CD4-positive, alpha-beta T cell (primary cell): ENCODE data around the gene OXLD1. TPM values are rescaled to one million over a fixed set of nuclear protein-coding genes. Genes with fewer than 3 reads are reported as not detected.

Experiments
- ATAC-seq: fragments of 200-7000 bp; cut with Tn5 transposase; one replicate; pipeline ENCODE4 v1.10.0; 2022; ENCODE audit warnings: mild to moderate bottlenecking; ENCODE audit not compliant: poor library complexity
- CTCF ChIA-PET: fragments of 350-600 bp; sonication (Branson Sonifier 250); formaldehyde crosslinking; loops from one replicate; lab custom pipeline; 2021; ENCODE audit warnings: antibody characterized with exemption, inconsistent platforms; lab: Charles Lee
- POLR2A ChIA-PET: fragments of 350-600 bp; sonication (Branson Sonifier 250); formaldehyde crosslinking; loops from one replicate; lab custom pipeline; 2021; ENCODE audit warnings: antibody characterized with exemption, inconsistent platforms; lab: Charles Lee
- DNase-seq, 14 experiments: peaks; one replicate each; pipeline ENCODE4 v3.0.0-alpha.2; 2013 to 2020; ENCODE audit warnings: mixed read lengths in 2 of 14
- H3K27ac ChIP-seq, 2 donors: one replicate each; pipeline versions ENCODE4 v1.5.1 to v1.7.0; 2013; ENCODE audit warnings: low read length in 2 of 2, low read depth in 1 of 2, mild to moderate bottlenecking in 1 of 2
- H3K27me3 ChIP-seq, 2 experiments: 1 replicate in 1 of 2; 2 replicates in 1 of 2; pipeline versions ENCODE4 v1.6.1 to v1.7.0; 2013; ENCODE audit warnings: low read length in 2 of 2, control low read depth in 1 of 2, mild to moderate bottlenecking in 1 of 2, moderate library complexity in 1 of 2; ENCODE audit not compliant: insufficient read depth in 2 of 2, control insufficient read depth in 1 of 2
- H3K36me3 ChIP-seq: one replicate; pipeline ENCODE4 v1.6.1; 2013; ENCODE audit warnings: low read length, control low read depth; ENCODE audit not compliant: insufficient read depth
- H3K4me1 ChIP-seq: one replicate; pipeline ENCODE4 v1.6.1; 2013; ENCODE audit warnings: low read length, control low read depth; ENCODE audit not compliant: insufficient read depth
- H3K4me3 ChIP-seq: one replicate; pipeline ENCODE4 v1.5.1; 2013; ENCODE audit warnings: mild to moderate bottlenecking, low read length, moderate library complexity
- H3K9me3 ChIP-seq, 2 experiments: 1 replicate in 1 of 2; 2 replicates in 1 of 2; pipeline versions ENCODE4 v1.6.1 to v1.7.0; 2013; ENCODE audit warnings: low read length in 2 of 2, mild to moderate bottlenecking in 2 of 2, control low read depth in 1 of 2, moderate library complexity in 1 of 2; ENCODE audit not compliant: control insufficient read depth in 1 of 2, insufficient read depth in 1 of 2
- H3K27ac Mint-ChIP-seq: one replicate; pipeline ENCODE4 v1.8.0; 2020; ENCODE audit warnings: mixed read lengths
- H3K27me3 Mint-ChIP-seq: one replicate; pipeline ENCODE4 v1.8.0; 2021; ENCODE audit warnings: mixed read lengths
- H3K36me3 Mint-ChIP-seq: one replicate; pipeline ENCODE4 v1.8.0; 2021; ENCODE audit warnings: low read depth, mixed read lengths
- H3K4me1 Mint-ChIP-seq: one replicate; pipeline ENCODE4 v1.8.0; 2021; ENCODE audit warnings: low read depth, mixed read lengths
- H3K4me3 Mint-ChIP-seq: one replicate; pipeline ENCODE4 v1.8.0; 2020; ENCODE audit warnings: mild to moderate bottlenecking, mixed read lengths
- H3K9me3 Mint-ChIP-seq: one replicate; pipeline ENCODE4 v1.8.0; 2020; ENCODE audit warnings: mixed read lengths
- CTCF ChIP-seq: fragments of 200-600 bp; IDR thresholded peaks from one replicate; pipeline ENCODE4 v1.8.0; 2022; ENCODE audit warnings: antibody characterized with exemption, mild to moderate bottlenecking
- intact Hi-C, 2 experiments: fragments of 100-400 bp; cut with DNase I in 1 of 2; cut with micrococcal nuclease in 1 of 2; formaldehyde crosslinking; loops; one replicate each; pipeline versions ENCODE4 v1.15.1 to v1.9.0; 2023 to 2025; cut with DNase I, micrococcal nuclease
- total RNA-seq, 174 experiments: library from RNA in 2 of 174; stranded (reverse) in 2 of 174; gene quantifications; one replicate each; pipeline ENCODE4 v1.2.3 and lab custom pipeline; 2021 to 2026

OXLD1 gene
- total RNA-seq, 2 experiments from 2014 or later = 24.6 to 25.3 TPM

DNA sequence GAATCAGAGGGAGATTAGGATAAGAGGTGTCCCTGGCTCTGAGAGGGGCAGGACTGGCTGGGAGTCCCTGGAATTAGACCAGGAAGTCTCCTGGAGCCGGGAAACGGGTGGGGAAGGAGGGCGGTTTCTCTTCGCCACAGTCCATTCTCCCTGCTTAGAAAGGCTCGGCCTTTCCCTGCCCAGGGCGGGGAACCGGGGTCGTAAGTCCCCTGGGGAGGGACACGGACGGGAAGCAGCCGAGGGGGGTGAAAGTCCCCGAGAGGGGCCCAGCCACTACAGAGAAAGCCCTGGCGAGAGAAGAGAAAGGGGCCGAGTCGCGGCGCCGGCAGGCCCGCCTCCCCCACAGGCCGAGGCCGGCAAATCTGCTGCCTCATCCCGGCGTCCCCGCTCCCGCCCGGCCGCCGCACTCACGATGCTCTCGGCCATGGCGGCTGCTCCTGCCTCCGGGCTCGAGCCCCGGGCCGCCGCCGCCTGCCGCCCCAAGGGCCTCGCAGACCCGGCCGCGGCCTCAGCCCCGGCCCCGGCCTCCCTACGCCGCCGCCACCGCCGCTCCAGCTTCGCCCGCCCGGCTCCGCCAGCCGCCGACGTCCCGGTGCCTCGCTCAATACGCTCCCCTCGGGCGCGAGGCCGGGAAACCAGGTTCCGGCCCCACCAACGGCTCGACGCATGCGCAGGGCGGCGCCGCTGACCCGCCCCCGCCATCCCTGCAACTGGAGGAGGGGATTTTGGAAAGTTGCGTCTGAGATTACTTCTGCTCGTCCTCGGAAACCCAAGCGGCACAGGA lies 29.7 kb downstream of the OXLD1 start, which contains the start of the genes NPLOC4 and TSPAN10:
Gene NPLOC4, minus strand, starts transcription at position 608 of the 784 bp plus-strand sequence. Its CDS starts 182 bp downstream, at position 426.
Gene TSPAN10, plus strand, starts transcription at position 692 of the 784 bp plus-strand sequence. CDS start 5,217 bp downstream, outside the sequence.
- Histone ChIP-seq H3K27ac (peak within 1 kb of the TSS; percentile 23 to 29), H3K27me3 (no peaks in the 10 kb centered on the region), H3K4me3 (peak within 1 kb of the TSS; percentile 94), H3K36me3 (no peaks in the 10 kb centered on the region), H3K4me1 (peaks cover 37% of the 10 kb centered on the region), H3K9me3 (no peaks in the 10 kb centered on the region)
- Mint-ChIP-seq H3K9me3 (no peaks in the 10 kb centered on the region), H3K4me3 (peak within 1 kb of the TSS; percentile 97), H3K27me3 (no peaks in the 10 kb centered on the region), H3K4me1 (peaks cover 18% of the 10 kb centered on the region), H3K36me3 (peaks cover 9% of the 10 kb centered on the region), H3K27ac (peak within 1 kb of the TSS; percentile 86)
- peak; percentile 58 to 93 (median 79) for DNase-seq
- peak; percentile 89 for ATAC-seq
- ChIA-PET CTCF (no interaction called here), POLR2A (interaction anchor here (1.0 to 1.6 kb wide), 4 partner anchors 27 to 66 kb away, joined by 4 to 11 read pairs (median 7); partner anchors contain the start of genes ARL16, CCDC137, HGS and MRPL12)
- intact Hi-C loops = loop anchor here (1.0 to 2.0 kb wide), 5 partner anchors 30 to 74 kb away; partner anchors contain the start of genes CCDC137 (in 2 of the 2), OXLD1 (in 2 of the 2), ARL16 (in 1 of the 2) and MRPL12 (in 1 of the 2)
- TF ChIP-seq CTCF = no peak

DNA sequence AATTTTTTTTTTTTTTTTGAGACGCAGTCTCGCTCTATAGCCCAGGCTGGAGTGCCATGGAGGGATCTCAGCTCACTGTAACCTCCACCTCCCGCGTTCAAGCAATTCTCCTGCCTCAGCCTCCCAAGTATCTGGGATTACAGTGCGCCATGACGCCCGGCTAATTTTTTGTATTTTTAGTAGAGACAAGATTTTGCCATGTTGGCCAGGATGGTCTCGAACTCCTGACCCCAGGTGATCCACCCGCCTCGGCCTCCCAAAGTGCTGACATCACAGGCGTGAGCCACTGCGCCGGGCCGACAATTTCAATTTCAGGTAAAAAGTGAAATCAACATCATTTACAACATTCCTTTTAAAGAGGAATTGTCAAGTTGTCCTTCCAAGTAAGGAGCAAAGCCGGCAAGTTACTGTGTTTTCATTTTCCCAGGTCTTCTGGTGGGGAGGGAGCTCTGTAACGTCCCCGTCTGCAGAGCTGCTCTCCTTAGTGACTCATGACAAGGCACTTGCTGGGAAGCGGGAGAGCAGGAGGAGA lies 30.4 kb downstream of the OXLD1 start:
- POLR2A ChIA-PET = interaction anchor here (1.6 kb wide), 1 partner anchor 31 kb away, joined by 11 read pairs; the partner anchor contains the start of genes CCDC137 and OXLD1
- ATAC-seq = no peak
- Histone ChIP-seq H3K36me3 (no peaks in the 10 kb centered on the region), H3K4me1 (peaks cover 37% of the 10 kb centered on the region), H3K27ac (peak overlapping the region in 1 of 2 donors; percentile 23), H3K9me3 (no peaks in the 10 kb centered on the region), H3K4me3 (peak overlapping the region; percentile 94), H3K27me3 (no peaks in the 10 kb centered on the region)
- TF ChIP-seq CTCF = no peak
- Mint-ChIP-seq H3K36me3 (peaks cover 14% of the 10 kb centered on the region), H3K9me3 (no peaks in the 10 kb centered on the region), H3K4me3 (peak overlapping the region; percentile 97), H3K27ac (peak overlapping the region; percentile 86), H3K4me1 (peaks cover 22% of the 10 kb centered on the region), H3K27me3 (no peaks in the 10 kb centered on the region)
- intact Hi-C loops = loop anchor here (2.0 kb wide), 3 partner anchors 31 to 75 kb away; partner anchors contain the start of genes CCDC137 (in 1 of the 2), MRPL12 (in 1 of the 2) and OXLD1 (in 1 of the 2)
- DNase-seq = peak in 1 of 14 experiments; percentile 22
- CTCF ChIA-PET = no interaction called here

DNA sequence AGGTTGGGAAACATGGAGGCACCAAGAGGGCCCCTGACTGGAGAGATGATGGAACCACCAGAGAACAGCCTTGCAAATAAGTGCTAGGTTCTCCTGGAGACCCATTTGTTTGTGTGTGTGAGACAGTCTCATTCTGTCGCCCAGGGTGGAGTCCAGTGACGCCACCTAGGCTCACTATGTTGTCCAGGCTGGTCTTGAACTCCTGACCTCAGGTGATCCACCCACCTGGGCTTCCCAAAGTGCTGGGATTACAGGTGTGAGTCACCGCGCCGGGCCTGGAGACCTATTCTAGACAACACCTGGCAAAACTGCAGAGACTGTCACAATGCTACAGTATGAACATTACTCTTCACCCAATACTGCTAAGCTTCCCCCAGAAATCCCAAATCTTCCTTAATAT lies 31.0 kb downstream of the OXLD1 start:
- H3K36me3 ChIP-seq = no peaks in the 10 kb centered on the region
- POLR2A ChIA-PET = no interaction called here
- intact Hi-C loops = no loop called here
- H3K27me3 ChIP-seq = no peaks in the 10 kb centered on the region
- Mint-ChIP-seq H3K36me3 (peaks cover 14% of the 10 kb centered on the region), H3K27ac (peak overlapping the region; percentile 86), H3K27me3 (no peaks in the 10 kb centered on the region), H3K4me3 (peak overlapping the region; percentile 97), H3K9me3 (no peaks in the 10 kb centered on the region), H3K4me1 (peaks cover 22% of the 10 kb centered on the region)
- TF ChIP-seq CTCF = no peak
- no peak overlapping the region for H3K4me3 ChIP-seq
- DNase-seq (no peak), ATAC-seq (no peak)
- CTCF ChIA-PET = no interaction called here
- H3K4me1 ChIP-seq = peaks cover 37% of the 10 kb centered on the region
- no peaks in the 10 kb centered on the region for H3K9me3 ChIP-seq
- H3K27ac ChIP-seq = no peak overlapping the region
